HG03571 (cell line): ENCODE data around the gene HGD.

Experiments used
- ATAC-seq: cut with Tn5 transposase; IDR thresholded peaks from one replicate; pipeline ENCODE4 v1.9.1; 2021; ENCODE audit not compliant: unreplicated experiment

The HGD gene

GRCh38 chr3:120596116-120596852 lies 85.8 kb downstream of the HGD start, which contains the start of gene NDUFB4:
TSS of gene NDUFB4 (plus strand) at chr3:120596336. CDS start at chr3:120596360, 24 bp downstream.
- peak; percentile 96 for ATAC-seq

- no peak for ATAC-seq
Observed at GRCh38 chr3:120595788-120596115, 86.3 kb downstream of the HGD start.

GRCh38 chr3:120587332-120587975 lies 94.6 kb downstream of the HGD start:
- no peak for ATAC-seq
